ENCODE measurements around the gene M6PR. TPM values are rescaled to one million over a fixed set of nuclear protein-coding genes. Genes with fewer than 3 reads are reported as not detected.

M6PR gene
- total and polyA plus RNA-seq, 10 of the 15 experiments (the other 5 are each of a cell fraction or from before 2014, with no cell fraction given) = 65.4 to 209 (median 139) TPM

GRCh38 chr12:8947737-8948136 lies 1.7 kb downstream of the M6PR start (continued):
- TF ChIP-seq, protein P1, sequence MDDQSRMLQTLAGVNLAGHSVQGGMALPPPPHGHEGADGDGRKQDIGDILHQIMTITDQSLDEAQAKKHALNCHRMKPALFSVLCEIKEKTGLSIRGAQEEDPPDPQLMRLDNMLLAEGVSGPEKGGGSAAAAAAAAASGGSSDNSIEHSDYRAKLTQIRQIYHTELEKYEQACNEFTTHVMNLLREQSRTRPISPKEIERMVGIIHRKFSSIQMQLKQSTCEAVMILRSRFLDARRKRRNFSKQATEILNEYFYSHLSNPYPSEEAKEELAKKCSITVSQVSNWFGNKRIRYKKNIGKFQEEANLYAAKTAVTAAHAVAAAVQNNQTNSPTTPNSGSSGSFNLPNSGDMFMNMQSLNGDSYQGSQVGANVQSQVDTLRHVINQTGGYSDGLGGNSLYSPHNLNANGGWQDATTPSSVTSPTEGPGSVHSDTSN (IDR thresholded peaks at IDR 0.05; ENCODE audit: insufficient replicate concordance, low read depth, low read length) = no peak
- TF ChIP-seq RUNX3 (IDR thresholded peaks at IDR 0.05; ENCODE audit: low read length) = peak; percentile 42; the same call in 1 of the 2 replicates
- TF ChIP-seq, protein P2, sequence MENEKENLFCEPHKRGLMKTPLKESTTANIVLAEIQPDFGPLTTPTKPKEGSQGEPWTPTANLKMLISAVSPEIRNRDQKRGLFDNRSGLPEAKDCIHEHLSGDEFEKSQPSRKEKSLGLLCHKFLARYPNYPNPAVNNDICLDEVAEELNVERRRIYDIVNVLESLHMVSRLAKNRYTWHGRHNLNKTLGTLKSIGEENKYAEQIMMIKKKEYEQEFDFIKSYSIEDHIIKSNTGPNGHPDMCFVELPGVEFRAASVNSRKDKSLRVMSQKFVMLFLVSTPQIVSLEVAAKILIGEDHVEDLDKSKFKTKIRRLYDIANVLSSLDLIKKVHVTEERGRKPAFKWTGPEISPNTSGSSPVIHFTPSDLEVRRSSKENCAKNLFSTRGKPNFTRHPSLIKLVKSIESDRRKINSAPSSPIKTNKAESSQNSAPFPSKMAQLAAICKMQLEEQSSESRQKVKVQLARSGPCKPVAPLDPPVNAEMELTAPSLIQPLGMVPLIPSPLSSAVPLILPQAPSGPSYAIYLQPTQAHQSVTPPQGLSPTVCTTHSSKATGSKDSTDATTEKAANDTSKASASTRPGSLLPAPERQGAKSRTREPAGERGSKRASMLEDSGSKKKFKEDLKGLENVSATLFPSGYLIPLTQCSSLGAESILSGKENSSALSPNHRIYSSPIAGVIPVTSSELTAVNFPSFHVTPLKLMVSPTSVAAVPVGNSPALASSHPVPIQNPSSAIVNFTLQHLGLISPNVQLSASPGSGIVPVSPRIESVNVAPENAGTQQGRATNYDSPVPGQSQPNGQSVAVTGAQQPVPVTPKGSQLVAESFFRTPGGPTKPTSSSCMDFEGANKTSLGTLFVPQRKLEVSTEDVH (IDR thresholded peaks at IDR 0.05; ENCODE audit: low read depth, partially characterized antibody) = no peak
- TF ChIP-seq REST (IDR thresholded peaks at IDR 0.05; ENCODE audit: low read depth, low read length) = no peak
- no peak for TF ChIP-seq ESRRA (IDR thresholded peaks at IDR 0.05; ENCODE audit: low read length)
- no peak for TF ChIP-seq CBX5 (IDR thresholded peaks at IDR 0.05; ENCODE audit: low read depth)

Measured in GM12878 (cell line).